KOPT-K1 (cell line): ENCODE results near the gene ESRRA.
A peak's percentile ranks its signal among the peaks of the same experiment; 100 is the strongest.

ENCODE experiments used
- H3K27ac ChIP-seq: fragments of 200-600 bp; sonication (generic); 2 replicates; pipeline ENCODE4 v1.5.1; 2016; ENCODE audit warnings: antibody characterized with exemption, mild to moderate bottlenecking, low read depth, low read length; ENCODE audit not compliant: poor library complexity, severe bottlenecking
- H3K36me3 ChIP-seq: fragments of 200-600 bp; sonication (generic); 2 replicates; pipeline ENCODE4 v1.5.1; 2017; ENCODE audit warnings: antibody characterized with exemption, mild to moderate bottlenecking, low read length, moderate library complexity; ENCODE audit not compliant: insufficient read depth
- H3K9me3 ChIP-seq: fragments of 200-600 bp; sonication (generic); 2 replicates; pipeline ENCODE4 v1.5.1; 2017; ENCODE audit warnings: antibody characterized with exemption, low read length, mild to moderate bottlenecking; ENCODE audit not compliant: insufficient read depth, poor library complexity, severe bottlenecking

The ESRRA gene

DNA sequence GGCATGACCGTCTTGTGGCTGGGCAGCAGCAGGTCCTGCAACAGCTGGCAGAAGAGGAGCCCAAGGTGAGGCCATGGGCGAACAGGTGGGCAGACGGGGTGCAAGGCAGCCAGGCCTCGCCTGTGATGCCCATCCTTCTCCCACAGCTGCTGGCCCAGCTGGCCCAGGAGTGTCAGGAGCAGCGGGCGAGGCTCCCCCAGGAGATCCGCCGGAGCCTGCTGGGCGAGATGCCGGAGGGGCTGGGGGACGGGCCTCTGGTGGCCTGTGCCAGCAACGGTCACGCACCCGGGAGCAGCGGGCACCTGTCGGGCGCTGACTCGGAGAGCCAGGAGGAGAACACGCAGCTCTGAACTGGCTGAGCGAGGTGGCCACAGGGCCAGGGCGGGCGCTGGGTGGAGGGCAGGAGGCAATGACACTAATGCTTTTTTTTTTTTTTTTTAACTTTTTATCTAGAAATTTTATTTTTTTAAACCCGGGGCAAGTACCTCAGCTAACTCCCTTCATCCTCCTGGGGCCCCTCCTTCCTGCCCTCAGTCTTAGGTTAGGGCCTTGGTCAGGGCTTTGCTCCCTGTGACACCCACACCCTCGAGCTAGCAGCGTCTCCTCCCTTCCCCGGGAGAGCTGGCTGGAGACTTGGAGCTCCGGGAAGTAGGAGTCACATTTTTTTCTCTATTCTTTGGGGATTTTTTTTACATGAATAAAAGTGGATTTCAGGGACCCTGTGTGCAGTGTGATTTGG is 37.9 kb upstream of the ESRRA start:
- peak overlapping the region; percentile 88 for H3K27ac ChIP-seq
- no peaks in the 10 kb centered on the region for H3K9me3 ChIP-seq
- H3K36me3 ChIP-seq, result peaks cover 3% of the 10 kb centered on the region; the same call in 1 of the 2 replicates

DNA sequence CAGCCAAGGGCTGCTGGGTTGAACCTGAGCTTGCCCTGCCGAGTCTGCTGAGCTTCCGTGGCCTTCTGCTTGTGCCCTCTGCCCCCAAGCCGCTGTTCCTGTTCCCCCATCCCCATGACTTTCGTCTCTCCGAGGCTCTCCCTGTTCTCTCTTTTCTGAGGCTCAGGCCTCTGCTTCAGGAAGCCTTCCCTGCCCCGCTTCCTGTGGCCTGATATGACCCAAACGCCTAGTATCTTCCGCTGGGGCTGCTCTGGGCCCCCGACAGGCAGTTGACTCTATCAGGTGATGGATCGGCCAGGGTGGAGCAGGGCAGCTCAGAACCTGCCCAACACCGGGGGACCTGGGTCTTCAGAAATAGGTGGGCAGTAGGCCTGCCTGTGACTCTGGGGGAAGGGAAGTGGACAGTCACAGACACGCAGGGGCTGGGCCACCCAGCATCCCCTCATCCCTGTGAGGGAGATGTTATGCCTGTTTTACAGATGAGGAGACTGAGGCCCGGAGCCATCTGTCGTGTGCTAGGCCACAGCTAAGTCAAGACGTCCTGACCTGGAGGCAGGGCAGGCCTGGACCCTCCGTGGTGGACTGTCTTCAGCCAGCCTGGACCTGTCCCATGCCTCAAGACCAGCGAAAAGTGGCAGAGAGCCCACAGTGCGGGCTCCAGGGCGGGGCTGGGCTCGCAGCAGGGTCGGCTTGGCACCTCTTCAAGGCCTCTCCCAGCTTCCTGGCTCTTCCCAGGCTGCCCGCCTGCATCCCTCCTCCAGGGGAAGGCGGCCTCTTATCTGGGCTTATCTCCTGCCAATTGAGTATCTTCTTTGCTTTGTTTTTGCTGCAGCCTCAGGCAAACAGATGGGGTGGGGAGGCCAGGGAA is 37.1 kb upstream of the ESRRA start:
- Histone ChIP-seq H3K27ac (peak overlapping the region; percentile 88), H3K9me3 (no peaks in the 10 kb centered on the region), H3K36me3 (peaks cover 4% of the 10 kb centered on the region; the same call in 1 of the 2 replicates)

DNA sequence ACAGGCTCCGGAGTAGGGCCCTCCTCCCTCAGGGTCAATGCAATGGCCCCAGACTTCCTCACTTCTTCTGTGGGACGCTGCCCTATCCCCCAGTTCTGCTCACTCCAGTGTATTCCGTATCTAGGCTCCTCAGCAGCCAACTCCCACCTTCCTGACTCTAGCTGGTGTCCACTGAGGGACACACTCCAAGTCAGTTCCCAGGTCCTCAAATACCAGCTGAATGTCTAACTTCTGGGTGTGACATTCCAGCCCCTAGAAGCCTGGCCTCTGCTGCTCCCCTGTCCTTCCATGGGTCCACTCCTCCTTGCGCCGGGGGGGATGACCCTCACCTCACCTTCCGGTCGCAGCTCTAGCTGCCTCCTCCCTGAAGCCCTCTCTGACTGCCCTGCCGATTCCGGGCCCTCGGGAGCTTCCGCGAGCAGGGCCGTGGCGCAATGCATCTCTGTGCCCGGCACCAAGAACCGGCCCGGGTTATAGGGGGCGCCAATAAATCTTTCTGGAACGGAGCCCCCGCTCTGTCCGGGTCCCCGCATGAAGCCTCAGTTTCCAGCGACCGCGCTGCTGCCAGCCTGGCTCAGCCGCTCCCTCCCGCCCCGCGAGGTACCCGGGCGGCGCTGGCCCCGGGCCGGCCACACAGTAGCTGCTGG is 36.3 kb upstream of the ESRRA start:
- H3K27ac ChIP-seq, result peak overlapping the region; percentile 88
- H3K9me3 ChIP-seq, result no peaks in the 10 kb centered on the region
- peaks cover 4% of the 10 kb centered on the region; the same call in 1 of the 2 replicates for H3K36me3 ChIP-seq

DNA sequence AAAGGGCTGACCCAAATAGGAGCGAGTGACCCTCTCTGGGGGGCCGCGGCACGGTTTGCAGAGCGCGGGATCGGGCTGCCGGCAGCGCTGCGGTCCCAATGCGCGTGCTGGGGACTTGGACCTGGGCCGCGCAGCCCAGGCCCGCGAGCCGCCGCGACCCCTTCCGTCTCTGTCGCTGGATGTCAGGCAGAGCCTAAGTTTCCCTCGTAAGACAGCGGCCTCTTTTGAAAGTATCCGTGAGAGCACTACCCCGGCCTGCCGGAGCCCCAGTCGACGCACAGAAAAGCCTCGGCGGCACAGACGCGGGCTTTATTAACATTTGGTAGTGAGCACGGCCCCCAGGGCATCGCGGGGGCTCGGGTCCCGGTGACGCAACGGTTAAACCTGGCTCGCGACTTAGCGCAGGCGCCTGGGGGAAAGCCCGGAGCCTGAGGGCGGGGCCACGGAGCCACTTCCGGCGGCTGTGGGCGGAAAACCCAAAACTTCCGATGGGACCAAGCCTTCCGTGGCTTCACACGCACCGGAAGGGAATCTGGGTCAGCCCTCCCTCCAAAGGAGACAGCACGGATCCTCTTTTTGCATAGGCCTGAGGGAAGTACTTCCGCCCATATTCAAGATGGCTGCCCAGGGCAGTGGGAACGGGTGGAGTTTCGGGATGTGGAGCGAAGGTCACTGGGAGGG is 35.6 kb upstream of the ESRRA start:
- no peaks in the 10 kb centered on the region for H3K9me3 ChIP-seq
- peak overlapping the region; percentile 88 for H3K27ac ChIP-seq
- peaks cover 4% of the 10 kb centered on the region; the same call in 1 of the 2 replicates for H3K36me3 ChIP-seq

DNA sequence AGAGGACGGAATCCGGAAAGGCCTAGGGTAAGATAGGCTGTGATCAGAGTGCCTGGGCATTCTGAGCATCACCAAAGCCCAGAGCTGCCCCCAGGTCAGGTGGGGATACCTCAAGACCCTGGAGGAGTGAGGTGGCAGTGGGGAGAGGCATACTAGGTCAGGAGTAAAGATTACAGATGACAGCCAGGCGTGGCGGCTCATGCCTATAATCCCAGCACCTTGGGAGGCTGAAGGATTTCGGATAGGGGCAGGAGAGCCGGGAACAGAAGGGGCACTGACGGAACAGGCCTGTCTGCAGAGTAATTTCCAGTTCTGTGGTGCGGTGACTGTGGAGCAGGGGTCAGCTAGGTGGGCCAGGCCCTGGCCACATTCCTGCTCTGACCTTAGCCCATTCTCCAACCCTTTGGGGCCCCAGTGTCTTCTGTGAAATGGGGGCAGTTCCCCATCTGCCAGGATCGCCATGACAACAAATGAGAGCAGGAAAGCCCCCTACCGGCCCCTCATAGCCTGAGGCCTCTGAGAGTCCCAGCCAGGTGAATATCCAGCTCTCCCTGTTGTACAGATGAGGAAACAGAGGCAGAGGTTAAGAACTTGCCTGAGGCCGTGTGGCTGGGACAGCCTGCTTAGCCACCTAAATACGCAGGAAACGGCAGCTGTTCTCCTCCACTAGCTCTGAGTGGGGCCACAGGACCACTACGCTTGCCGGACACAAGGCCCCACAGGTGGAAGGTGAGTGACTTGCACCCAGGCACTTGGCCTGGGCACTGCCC is 30.1 kb upstream of the ESRRA start:
- Histone ChIP-seq H3K36me3 (peaks cover 45% of the 10 kb centered on the region), H3K27ac (no peak overlapping the region)

DNA sequence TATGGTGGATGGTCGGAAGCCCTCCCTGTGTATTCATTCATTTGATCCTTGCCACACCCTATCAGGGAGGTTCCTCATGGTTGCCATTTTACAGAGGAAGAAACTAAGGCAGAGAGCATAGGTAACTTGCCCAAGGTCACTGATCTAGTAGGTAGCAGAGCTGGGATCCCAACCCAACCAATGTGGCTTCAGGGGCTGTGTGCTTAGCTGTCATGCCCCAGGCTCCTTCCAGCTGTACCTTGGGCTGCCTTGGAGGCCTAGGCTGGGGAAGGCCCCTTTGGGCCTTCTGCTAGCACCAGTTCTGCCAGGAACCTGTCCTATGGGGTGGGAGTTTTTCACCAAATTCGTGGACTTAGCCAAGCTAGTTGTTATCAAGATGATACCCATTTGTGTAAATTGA is 29.5 kb upstream of the ESRRA start:
- H3K9me3 ChIP-seq, result no peaks in the 10 kb centered on the region
- no peak overlapping the region for H3K27ac ChIP-seq
- H3K36me3 ChIP-seq, result peaks cover 45% of the 10 kb centered on the region

More for the DNA sequence above, 30.1 kb upstream of the ESRRA start:
- H3K9me3 ChIP-seq, result no peaks in the 10 kb centered on the region

DNA sequence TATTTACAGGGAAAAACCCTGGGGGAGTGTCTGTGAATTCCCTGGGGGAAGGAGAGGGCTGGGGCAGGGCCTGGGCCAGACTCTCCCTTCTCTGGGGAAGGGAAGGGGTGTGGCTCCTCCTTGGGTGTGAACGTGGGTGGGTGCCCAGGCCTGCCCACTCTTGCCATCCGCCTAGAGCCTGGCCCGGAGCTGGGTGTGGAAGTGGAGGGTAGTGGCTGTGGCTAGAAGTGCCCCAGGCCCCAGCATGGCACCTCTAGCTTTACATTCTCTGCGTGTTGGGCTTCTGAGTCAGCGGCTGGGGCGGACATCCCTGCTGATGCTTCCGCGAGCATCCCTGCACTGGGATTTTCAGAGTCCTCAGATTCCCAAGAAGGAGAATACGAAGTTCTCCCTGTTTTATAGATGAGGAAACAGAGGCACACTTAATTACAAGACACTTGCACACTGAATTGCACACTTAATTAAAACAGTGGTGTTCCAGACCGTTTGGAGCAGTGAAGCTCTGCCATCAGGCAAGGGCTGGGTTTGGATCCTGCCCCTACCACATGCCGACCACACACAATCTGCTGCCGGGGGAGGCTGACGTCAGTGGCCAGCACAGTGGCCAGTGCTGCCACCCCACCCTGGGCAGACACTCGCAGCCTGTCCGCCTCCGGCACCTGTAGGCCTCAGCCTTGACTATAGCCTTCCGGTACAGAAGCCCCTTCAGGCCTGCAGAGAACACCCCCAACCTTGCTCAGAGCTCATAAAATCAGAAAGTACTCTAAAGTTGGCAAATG is 28.5 kb upstream of the ESRRA start:
- Histone ChIP-seq H3K27ac (no peak overlapping the region), H3K9me3 (no peaks in the 10 kb centered on the region), H3K36me3 (peaks cover 53% of the 10 kb centered on the region)

DNA sequence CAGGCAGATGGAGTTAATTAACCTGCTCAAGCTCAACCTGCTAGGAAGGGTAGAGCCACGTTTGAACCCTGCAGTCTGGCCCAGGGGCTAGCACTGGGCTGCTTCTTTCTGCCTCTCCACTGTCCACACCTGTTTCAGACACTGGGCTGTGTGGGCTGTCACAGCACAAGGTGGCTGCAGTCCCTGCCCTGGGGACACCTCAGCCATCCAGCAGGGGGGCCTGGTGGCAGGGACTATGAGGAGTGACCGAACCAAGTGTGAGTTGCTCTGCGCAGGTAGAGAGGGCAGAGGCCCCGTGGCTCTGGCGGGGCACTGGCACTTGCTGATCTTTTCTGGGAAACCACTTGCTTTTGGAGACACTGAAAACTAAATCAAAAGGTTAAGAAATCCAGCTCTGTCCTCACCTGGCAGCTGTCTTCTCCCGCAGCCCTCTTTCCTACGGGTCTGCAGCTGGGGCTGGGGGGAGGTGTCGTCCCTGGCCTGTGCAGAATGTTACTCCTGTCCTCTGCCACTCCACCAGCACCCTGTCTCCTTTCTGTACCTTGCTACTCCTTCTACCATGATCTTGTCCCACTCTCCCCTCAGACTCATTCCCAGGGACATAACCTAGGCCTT is 26.6 kb upstream of the ESRRA start:
- Histone ChIP-seq H3K9me3 (no peaks in the 10 kb centered on the region), H3K36me3 (peaks cover 56% of the 10 kb centered on the region), H3K27ac (no peak overlapping the region)

DNA sequence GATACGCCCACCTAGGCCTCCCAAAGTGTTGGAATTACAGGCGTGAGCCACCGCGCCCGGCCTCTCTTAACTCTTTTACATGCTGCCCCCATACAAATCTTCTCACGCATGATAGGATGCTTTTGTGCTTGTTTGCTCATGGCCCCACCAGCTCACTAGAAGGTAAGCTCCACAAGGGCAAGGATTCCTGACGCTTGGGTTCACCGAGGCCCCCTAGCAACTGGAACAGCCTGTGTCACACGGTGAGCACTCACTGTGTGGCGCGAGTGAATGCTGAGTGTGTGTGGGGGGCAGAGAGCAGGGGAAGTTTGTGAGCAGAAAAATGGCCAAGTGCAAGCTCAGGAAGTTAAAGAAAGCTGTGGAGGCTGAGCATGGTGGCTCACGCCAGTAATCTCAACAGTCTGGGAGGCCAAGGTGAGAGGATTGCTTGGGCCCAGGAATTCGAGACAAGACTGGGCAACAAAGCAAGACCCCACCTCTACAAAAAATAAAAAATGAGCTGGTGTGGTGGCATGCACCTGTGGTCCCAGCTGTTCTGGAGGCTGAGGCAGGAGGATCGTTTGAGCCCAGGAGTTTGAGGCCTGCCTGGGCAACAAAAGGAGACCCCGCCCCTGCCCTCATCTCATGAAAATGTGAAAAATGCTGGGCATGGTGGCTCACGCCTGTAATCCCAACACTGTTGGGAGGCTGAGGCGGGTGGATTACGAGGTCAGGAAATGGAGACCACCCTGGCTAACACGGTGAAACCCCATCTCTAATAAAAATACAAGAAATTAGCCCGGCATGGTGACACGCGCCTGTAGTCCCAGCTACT is 23.2 kb upstream of the ESRRA start:
- H3K27ac ChIP-seq, result no peak overlapping the region

DNA sequence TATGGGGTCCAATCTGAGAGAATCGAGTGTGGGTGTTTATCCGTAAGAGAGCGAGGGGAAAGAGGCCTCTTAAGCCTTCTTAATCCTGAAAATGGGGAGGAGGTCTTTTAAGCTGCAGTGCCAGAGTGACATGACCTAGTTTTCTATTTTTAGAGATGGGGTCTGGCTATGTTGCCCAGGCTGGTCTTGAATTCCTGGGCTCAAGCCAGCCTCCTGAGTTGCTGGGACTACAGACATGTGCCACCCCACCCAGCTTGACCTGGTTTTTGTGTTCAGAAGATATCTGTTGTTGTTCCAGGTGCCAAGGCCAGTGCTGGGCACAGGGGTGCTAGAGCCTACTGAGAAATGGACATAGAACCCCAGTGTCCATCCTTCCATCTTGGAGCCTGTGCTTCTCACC is 22.2 kb upstream of the ESRRA start:
- H3K27ac ChIP-seq, result no peak overlapping the region
- peaks cover 25% of the 10 kb centered on the region; the same call in 1 of the 2 replicates for H3K36me3 ChIP-seq
- H3K9me3 ChIP-seq, result no peaks in the 10 kb centered on the region

More for the DNA sequence above, 23.2 kb upstream of the ESRRA start:
- Histone ChIP-seq H3K36me3 (peaks cover 34% of the 10 kb centered on the region), H3K9me3 (no peaks in the 10 kb centered on the region)

DNA sequence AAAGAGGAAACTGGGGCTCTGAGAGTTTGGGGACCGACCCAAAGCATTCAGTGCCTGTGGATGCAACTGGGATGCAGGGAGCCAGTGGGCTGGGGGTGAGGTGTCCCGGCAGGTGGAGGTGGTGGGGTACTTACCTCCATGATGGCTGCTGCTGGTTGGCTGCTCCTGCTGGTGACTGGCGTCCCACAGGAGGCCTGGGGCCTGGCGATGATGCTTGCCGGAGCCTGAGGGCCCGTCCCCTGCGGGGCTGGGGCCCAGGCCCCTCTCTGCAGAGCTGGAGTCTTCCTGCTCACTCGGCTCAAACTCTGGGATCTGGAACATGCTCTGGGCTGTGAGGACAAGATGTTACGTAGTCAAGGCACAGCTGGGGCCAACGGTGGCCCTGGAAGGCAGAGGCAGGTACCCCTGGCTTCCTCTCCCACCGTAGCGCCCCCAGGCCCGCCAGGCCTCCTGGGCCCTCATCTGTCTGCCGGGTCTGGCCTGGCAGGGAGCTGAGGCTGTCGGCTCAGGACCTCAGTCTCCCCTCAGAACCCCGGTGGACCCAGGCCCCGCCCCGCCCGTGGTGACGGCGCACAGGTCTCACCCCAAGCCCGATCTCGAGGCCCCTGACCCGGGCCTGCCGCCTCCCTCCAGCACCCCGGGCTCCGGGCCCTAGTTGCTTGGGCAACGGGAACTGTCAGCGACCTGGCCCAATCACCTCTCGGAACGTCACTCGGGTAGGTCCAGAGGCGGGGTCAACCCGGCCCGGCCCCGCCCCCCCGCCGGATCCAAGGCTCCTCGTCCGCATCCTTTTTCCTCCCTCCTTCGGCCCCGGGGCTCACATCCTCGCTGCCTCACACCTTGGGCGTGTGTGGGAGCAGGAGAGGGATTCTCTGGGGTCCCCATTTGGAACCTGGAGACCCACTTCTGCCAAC is 21.0 kb upstream of the ESRRA start, which contains the start of gene BAD:
BAD (minus strand) TSS at position 618 of the 914 bp plus-strand sequence; CDS start at position 321, 297 bp downstream.
- peaks cover 15% of the 10 kb centered on the region; the same call in 1 of the 2 replicates for H3K36me3 ChIP-seq
- H3K27ac ChIP-seq, result peak within 1 kb of the TSS; percentile 90
- no peaks in the 10 kb centered on the region for H3K9me3 ChIP-seq
